GM12801 (cell line): Measurements from ENCODE around the gene ZNF581.

Source experiments
- TF ChIP-seq, protein P1 (sequence below): IDR thresholded peaks from one replicate; pipeline ENCODE4 v1.5.1; 2011; ENCODE audit warnings: control low read depth; ENCODE audit not compliant: insufficient read length; ENCODE audit errors: extremely low read depth

ZNF581 gene

DNA sequence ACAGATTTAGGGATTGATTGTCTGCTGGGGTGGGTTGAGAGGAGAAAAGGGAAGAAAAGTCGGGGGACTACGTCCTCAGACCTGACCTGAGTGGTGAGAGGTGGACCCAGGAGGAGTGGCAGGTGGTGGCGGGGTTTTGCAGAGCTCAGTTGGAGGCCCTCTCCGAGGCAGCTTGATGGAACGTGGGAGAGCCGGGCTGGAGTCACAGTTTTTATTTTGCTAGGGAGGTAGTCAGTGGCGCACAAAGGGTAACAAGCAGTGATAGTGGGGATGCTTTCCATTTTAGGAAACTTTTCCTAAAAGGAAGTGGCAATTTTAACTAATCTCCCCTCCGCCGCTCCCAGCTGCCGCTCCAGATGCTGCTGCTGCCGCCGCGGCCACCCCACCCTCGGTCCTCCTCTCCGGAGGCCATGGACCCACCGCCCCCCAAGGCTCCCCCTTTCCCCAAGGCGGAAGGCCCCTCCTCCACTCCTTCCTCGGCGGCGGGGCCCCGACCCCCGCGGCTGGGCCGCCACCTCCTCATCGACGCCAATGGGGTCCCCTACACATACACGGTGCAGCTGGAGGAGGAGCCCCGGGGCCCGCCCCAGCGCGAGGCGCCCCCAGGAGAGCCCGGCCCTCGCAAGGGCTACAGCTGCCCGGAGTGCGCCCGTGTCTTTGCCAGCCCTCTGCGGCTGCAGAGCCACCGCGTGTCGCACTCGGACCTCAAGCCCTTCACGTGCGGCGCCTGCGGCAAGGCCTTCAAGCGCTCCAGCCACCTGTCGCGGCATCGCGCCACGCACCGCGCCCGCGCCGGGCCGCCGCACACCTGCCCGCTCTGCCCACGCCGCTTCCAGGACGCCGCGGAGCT lies 1.1 kb upstream of the ZNF581 start:
- TF ChIP-seq, protein P1, sequence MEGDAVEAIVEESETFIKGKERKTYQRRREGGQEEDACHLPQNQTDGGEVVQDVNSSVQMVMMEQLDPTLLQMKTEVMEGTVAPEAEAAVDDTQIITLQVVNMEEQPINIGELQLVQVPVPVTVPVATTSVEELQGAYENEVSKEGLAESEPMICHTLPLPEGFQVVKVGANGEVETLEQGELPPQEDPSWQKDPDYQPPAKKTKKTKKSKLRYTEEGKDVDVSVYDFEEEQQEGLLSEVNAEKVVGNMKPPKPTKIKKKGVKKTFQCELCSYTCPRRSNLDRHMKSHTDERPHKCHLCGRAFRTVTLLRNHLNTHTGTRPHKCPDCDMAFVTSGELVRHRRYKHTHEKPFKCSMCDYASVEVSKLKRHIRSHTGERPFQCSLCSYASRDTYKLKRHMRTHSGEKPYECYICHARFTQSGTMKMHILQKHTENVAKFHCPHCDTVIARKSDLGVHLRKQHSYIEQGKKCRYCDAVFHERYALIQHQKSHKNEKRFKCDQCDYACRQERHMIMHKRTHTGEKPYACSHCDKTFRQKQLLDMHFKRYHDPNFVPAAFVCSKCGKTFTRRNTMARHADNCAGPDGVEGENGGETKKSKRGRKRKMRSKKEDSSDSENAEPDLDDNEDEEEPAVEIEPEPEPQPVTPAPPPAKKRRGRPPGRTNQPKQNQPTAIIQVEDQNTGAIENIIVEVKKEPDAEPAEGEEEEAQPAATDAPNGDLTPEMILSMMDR, result no peak

DNA sequence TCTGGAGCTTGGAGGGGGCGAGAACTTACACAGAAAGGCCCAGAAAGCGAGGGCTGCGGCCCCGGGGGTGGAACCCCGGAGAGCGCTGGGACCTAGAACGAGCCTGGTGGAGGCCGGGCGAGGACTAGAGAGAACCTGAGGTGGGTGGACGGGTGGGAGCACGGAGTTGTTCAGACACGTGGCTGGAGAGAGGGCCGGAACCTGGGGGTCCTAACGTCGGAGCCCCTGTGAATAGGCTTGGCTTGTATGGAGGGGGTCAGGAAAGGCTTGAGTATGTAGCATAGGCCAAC lies 383 bp downstream of the ZNF581 start:
- TF ChIP-seq, protein P1, result no peak

DNA sequence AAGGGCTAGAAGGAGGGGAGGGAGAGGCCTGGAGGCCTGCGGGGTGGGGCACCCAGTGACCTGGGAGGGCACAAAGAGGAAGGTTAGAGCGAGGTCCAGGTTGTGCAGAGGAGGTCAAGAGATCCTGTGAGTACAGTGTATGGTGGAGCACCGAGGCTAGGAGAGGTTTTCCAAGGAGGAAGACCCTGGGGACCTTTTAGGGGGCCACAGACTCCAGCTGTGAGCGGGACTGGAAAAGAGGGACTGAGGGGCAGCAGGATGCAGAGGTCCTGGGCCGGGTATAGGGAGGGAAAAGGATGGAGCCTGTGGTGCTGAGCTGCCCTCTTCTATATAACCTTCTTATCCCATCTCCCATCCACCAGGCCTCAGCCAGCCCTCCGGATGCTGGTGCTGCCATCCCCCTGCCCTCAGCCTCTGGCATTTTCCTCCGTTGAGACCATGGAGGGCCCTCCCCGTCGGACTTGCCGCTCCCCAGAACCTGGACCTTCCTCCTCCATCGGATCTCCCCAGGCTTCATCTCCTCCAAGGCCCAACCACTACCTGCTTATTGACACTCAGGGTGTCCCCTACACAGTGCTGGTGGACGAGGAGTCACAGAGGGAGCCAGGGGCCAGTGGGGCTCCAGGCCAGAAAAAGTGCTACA lies 863 bp downstream of the ZNF581 start:
- TF ChIP-seq, protein P1, result no peak

DNA sequence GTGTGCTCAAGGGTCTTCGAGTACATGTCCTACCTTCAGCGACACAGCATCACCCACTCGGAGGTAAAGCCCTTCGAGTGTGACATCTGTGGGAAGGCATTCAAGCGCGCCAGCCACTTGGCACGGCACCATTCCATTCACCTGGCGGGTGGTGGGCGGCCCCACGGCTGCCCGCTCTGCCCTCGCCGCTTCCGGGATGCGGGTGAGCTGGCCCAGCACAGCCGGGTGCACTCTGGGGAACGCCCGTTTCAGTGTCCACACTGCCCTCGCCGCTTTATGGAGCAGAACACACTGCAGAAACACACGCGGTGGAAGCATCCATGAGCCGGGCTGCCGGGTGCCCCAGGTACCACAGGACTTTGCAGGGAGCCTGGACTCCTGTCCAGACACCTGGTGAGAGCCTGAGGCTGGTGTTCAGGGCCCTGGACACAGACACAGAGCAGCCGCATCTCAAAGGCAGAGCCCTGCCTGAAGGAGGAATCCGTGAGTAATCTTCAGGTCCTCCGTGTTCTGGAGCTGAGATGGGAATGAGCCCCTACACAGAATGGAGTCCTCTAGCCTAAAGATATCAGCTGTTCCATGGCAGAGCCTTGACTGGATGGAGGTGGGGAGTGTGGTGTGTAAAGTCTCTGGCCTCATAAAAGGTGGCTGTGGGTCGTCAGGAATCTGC lies 1.5 kb downstream of the ZNF581 start:
- TF ChIP-seq, protein P1, result no peak

DNA sequence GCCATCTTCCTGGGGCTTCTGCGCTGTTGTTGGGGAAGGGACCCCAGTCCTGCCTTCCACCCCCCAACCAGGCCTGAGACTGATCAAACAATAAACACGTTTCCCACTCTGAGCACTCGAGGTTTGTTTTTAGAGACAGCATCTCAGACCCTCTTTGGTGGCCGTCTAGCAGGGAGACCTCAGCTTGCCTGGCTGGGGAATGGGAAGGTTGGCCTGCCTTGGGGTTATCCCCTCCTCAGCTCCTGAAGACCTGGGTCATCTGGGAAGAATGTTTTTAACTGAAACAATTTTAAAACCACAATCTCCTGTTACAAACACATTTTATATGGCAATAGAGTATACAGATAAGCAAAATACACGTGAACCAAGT lies 2.0 kb downstream of the ZNF581 start:
- TF ChIP-seq, protein P1, result no peak

DNA sequence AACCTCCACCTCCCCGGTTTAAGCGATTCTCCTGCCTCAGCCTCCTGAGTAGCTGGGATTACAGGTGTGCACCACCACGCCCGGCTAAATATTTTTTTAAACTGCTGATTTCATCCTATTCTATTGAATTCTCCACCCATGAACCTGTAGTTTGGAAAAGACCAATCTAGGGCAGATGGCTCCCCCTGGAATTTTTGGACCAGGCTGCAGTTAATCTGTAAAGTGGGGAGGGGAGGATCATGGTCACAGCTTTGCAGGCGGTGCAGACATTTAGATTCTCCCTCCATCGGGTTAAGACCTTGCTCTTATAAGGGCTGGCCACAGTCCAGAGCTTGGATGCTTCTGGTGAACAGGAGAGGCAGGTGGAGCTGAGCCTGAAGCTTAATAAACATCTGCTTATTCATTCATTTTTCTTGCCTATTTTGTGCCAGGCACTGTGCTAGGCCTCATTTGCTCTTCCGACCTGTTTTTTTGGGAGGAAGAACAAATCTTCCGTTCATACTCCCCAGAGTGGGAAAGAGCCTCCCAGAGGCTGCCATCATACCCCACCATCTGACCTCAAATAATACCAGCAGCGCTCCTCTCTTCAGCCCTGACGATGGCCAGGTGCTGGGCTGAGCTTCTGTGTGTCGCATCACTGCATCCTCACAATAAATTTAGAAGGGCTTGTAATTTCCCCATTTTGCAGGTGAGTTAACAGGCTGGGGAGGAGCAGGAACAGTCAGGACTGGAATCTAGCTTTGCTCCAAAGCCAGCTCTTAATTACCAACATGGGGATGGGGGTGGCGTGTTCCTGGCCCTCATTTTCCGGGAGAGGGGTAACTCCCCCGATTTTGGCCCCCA lies 3.7 kb downstream of the ZNF581 start:
- TF ChIP-seq, protein P1, result no peak
